GM12878 (cell line): ENCODE data around the gene RERE. TPM values are rescaled to one million over a fixed set of nuclear protein-coding genes. Genes with fewer than 3 reads are reported as not detected.

ENCODE experiments used
- CUX1 ChIP-seq: IDR thresholded peaks from 2 replicates; pipeline ENCODE4 v1.6.1; 2012; ENCODE audit warnings: improper control_type of control experiment, low read depth, low read length; ENCODE audit not compliant: insufficient replicate concordance
- EED ChIP-seq: sonication (generic); IDR thresholded peaks from 2 replicates; pipeline ENCODE4 v1.6.1; 2016; ENCODE audit warnings: antibody characterized with exemption, low read depth
- IRF5 ChIP-seq: fragments of 450-650 bp; IDR thresholded peaks from 2 replicates; pipeline ENCODE4 v1.6.1; 2017; ENCODE audit warnings: borderline replicate concordance
- NFIC ChIP-seq: IDR thresholded peaks from 2 replicates; pipeline ENCODE4 v1.6.1; 2012; ENCODE audit warnings: low read depth, mild to moderate bottlenecking, inconsistent platforms, low read length, moderate library complexity
- polyA plus RNA-seq, 11 experiments: library from polyadenylated mRNA; depleted of rRNA in 4 of 11; unstranded in 6 of 11; stranded (reverse) in 5 of 11; fragments of >200 nt; fragmentation: Nextera tagmentation in 4 of 11; fragmentation: Illumina TruSeq in 1 of 11; extraction: Ambion mirVana in 4 of 11; extraction: Trizol in 1 of 11; gene quantifications; 1 replicate in 1 of 11; 2 replicates in 10 of 11; pipeline versions ENCODE4 v1.2.1 to v1.2.3, GENCODE V29; 2011 to 2016; ENCODE audit warnings: inconsistent platforms in 2 of 11, missing spikeins in 2 of 11, low read depth in 1 of 11
- total RNA-seq, 4 experiments: library from RNA; depleted of rRNA in 3 of 4; stranded (reverse); fragments of >200 nt in 3 of 4; fragmentation: Illumina TruSeq in 1 of 4; extraction: Trizol in 1 of 4; gene quantifications; 2 replicates each; pipeline versions ENCODE4 v1.2.1 to v1.2.3, GENCODE V29; 2013 to 2021

Gene RERE
- total and polyA plus RNA-seq, 10 of the 15 experiments (the other 5 are each of a cell fraction or from before 2014, with no cell fraction given): 5.2 to 60.5 (median 20.2) TPM

- no peak for TF ChIP-seq IRF5
- TF ChIP-seq CUX1: no peak
- TF ChIP-seq EED: no peak
- no peak for TF ChIP-seq NFIC
These were observed 415.2 kb downstream of the RERE start (continued) for GRCh38 chr1:8402109-8402710.
